NCI-H1048 (cell line): ENCODE results near the gene ETS1.

ENCODE experiments used
- DNase-seq: peaks from one replicate; lab custom pipeline; 2025; lab: John Stamatoyannopoulos, UW

ETS1 gene

GRCh38 chr11:128619007-128619406 is 31.6 kb upstream of the ETS1 start:
- DNase-seq: no peak

DNA sequence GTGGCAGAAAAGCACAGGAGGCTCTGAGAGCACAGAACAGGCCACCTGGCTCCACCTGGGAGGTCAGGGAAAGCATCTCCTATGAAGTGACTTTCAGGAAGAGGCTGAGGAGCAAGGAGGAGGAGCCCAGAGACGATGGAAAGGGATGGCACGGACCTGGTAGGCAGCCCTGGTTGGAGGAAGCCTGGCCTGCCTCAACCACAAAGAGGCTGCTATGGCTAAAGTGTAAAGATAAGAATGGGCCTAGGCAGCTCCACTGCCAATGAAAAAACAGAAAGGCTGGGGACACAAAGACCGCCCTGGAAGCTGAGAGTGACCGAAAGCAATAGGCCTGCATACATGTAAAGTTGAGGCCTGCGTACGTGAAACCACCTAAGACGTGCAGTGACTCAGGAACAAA is 31.2 kb upstream of the ETS1 start:
- no peak for DNase-seq

DNA sequence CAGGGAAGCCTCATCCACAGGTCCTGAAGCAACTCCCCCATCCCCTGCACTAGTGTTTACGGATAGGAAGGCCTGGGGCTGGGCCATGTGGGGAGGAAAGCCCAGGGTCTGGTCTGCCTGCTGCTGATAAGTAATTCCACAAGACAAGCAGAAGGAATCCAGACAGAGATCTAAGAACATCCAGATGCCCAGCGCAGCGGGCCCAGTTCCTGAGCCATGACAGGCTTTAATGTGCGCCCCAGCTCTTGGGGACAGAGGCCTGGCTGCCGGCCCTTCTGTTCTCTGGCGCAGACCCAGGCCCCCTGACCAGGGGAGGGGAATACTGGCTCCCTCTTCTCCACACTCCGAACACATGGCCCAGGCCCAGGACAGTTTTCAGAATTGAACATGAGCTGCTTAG is 28.8 kb upstream of the ETS1 start:
- no peak for DNase-seq

DNA sequence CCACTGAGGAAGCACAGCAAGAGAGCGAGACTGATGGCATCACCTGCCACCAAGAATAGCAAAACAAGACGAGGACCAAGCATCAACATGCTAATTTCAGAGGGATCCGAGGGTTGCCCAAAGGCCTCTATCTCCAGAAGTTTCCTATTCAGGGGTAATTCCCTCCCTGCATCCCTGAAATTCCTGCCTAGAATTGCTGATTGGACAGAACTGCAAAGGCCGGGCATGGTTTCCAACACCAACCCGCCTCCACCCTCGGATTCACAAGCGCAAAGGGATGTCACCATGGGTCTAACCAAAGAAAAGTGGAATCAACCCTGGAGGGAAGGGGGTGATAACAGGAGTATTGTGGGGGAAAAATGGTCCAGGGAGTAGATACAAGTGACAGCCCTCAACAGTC is 28.3 kb upstream of the ETS1 start:
- DNase-seq: no peak

DNA sequence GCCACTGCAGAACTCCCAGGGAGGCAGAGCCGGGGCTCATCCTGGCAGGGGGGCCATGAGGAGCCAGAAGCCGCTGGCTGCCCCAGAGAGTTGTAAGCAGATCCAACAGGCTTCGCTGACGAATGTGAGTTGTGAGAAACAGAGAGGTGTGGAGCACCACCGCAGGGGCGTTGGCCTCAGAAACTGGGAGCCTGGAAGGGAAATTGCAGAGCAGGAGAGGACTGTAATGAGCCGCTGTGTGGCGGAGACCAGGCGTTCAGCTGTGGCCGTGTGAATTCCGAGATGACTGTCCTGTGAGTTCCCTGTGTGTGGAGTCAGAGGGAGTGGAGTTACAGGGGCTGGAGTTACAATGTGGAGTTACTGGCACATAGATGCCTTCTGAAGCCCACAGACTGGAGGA is 27.7 kb upstream of the ETS1 start:
- no peak for DNase-seq

- DNase-seq: no peak
Observed at GRCh38 chr11:128614026-128614425, 26.7 kb upstream of the ETS1 start.

- DNase-seq: no peak
Observed at GRCh38 chr11:128613300-128613995, 26.1 kb upstream of the ETS1 start.

- DNase-seq: no peak
Observed at GRCh38 chr11:128610721-128611617, 23.6 kb upstream of the ETS1 start.

DNA sequence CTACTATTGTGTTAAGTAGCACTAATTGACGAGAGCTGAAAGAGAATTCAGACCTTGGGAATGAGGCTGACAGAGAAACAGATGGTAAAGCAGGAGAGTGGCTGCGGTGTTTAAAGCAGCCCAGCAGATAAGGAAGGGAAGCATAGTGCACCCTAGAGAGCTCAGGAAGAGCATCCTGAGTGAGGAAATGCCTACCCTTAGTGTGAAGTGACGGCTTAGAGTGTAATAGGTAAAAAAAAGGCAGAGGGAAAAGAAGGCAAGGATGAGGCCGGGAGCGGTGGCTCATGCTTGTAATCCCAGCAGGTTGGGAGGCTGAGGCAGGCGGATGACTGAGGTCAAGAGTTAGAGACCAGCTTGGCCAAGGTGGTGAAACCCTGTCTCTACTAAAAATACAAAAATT is 22.4 kb upstream of the ETS1 start:
- no peak for DNase-seq

DNA sequence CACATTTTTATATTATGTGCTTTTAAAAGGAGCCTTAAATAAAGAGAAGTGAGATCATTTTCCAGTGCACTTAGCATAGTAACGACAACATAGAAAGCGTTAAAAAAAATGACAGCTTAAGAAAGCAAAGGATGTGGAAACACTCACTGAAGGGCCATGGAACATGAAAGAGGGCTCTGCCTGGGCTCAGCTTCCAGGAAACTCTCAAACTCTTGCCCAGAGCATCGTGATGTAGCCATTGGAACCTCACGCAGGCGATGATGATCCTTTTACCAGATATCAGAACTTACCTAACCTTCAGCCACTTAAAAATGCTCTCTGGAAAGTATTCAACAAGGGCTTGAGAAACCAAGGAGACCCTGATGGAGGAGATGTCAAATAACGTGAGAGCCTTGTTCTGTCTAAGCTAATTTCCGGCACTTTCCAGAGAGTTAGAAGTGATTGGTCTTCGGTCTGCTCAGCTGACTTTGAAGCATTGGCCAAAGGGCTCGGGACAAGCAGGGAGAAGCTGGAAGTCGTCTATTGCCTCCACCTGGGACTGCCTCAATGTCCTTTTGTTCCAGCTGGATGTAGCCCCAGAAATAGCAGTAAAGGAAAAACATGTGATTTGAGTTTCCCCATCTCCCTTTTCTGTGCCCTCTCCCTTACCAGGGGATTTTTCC is 21.5 kb upstream of the ETS1 start:
- no peak for DNase-seq

- DNase-seq: no peak
Observed at GRCh38 chr11:128607819-128608218, 20.5 kb upstream of the ETS1 start.

DNA sequence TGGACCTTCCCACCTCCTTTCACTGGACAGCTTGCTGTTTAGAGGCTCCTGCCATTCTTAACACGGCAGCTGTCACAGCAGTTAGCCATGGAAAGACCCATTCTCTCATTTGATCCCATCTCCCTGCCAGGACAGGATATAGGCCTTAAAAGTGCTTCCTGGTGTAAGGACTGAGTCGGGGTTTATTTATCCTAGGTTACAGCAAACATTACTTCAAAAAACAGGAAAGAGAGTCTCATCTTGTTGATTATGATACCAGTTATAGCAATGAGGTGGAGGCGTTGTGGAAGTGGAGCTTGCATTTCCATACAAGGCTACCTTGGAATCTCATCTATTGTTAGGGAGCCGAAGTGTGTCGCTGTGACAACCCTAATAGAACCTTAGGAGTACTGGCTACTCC is 17.4 kb upstream of the ETS1 start:
- DNase-seq: no peak

- DNase-seq: no peak
Observed at GRCh38 chr11:128603752-128604414, 16.5 kb upstream of the ETS1 start.

DNA sequence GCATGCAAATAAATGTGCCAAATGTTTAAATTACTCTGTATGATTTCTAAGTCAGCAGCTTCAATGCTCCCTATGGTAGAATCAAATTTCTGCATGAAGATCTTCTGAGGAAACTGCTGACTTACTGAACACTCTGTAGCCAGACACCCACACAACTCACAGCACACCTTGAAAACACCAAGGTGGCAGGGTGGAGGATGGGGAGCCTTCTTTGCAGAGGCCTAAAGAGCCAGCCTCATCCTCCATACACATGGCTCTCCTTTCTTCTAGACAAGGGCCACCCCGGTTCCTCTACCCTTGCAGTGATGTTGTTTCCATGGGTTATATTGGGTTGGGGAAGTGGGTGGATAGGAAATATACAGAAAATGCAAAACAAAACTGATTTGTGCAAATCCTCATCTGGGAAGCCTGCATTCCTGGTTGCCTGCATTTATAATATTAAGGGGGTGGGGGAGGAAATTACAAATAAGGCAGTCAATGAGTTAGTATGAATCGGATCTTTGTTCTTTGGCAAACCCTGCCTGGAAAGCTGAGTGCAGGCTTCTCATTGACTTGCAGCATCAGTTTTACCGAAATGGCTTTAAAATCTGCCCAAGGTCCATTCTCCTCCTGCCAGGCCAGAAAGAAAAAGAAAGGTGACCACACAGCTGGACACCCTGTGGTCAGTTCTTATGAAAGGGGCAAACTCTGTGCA is 15.8 kb upstream of the ETS1 start:
- peak; percentile 78 for DNase-seq

- no peak for DNase-seq
Observed at GRCh38 chr11:128599729-128600128, 12.4 kb upstream of the ETS1 start.

DNA sequence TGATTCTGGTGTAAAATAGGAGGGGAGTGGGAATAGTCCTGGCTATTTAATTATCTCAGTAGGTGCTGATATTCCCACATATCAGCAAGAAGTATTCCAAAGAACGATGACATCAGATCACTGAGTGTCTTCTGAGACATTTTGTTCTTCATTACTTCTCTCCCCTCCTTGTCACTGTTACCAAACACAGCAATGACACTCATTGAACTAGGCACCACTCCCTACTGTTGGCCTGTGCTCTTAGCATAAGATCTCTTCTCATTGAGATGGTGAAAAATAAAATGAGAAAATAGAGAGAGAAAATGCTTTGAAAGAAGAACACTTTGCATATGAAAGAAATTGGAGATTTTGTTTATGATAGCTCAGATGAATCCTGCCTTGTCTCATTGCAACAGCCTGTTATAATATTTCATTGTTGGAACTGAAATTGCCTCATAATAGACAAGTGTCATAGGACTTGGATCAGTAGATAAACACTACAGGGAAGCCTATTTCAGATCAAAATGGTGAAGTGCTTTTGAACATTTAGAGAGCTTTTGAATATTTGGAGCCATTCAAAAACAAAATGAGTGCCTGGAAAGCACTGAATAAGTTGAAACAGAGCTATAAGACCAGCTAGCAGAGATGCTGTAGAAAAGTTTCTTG is 11.3 kb upstream of the ETS1 start:
- no peak for DNase-seq

DNA sequence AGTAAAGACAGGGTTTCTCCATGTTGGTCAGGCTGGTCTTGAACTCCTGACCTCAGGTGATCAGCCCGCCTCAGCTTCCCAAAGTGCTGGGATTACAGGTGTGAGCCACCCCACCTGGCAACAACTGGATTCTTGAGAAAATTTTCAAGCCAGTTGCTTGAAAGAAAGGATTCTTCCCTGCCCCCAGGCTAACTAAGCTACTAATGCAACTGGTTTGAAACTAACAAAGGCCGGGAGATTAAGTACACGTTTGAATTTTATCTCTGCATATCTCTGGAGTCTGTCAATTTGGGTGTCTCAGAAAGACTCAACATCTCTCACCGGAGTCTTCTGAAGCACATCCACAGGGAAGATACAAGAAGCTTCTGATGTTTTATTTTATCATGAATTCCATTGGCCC is 10.7 kb upstream of the ETS1 start:
- no peak for DNase-seq

DNA sequence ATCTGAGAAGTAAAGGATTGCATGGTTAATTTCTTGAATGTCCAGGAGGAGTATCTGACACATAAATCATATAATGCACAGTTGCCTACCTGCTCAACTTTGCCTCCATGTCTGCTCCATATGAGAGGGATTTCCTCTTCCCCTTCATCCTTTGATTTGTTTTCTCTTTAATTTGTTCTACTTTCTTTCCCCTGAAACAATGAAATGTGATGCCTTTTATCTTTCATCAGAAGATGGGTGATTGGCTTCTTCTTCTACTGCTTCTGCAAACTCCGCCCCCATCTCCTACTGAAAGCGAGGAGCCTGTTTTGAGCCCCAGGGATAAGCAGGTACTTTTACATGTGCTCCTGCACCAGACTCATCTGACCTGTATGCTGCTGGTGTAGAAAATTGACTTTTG is 9.9 kb upstream of the ETS1 start:
- DNase-seq: no peak

DNA sequence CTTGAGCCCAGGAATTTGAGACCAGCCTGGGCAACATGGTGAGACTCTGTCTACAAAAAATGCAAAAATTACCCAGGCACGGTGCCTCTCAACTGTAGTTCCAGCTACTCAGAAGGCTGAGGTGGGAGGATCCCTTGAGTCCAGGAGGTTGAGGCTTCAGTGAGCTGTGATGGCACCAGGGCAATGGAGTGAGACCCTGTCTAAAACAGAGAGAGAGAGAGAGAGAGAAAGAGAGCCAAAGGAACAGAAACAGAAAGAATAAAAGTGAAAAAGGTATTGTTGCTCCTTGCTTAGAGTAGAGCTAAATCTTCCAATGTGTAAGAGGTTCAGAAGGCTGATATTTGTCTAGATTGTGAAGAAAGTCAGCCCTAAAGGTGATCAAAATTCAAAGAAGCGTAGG is 8.9 kb upstream of the ETS1 start:
- no peak for DNase-seq

DNA sequence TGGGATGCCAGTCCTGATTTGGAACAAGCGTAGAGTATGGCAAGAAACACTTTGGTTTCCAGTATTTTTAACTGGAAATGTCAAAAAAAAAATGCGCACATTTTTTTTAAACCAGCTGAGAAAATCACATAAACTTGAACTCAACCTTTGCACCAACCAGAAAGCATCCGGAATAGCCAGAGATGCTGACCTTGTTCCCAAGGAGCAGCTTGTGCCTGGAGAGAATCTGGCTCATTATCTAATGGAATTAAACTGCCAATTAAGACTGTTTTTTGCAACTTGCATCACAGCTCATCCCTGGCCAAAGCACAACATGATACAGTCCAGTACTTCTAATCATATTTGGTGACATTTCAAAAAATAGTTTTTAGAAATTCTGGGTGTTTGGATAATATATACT is 8.4 kb upstream of the ETS1 start:
- no peak for DNase-seq

DNA sequence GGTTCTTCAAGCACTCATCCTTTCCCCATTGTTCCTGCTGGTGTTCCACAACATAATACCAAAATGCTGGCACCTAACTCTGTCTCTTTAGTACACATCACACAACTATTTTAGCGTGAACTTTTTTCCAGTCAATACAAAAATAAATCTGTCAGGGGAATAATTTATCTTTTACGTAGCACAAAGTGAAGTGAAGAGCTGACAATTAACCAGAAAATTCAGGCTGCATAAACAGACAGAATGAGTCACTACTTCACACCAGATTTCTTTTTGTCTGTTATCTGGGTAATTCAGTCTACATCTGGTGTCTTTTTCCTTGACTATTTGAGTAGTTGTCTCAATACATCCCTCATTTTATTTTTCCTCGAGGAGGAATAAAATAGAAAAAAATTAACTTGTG is 7.9 kb upstream of the ETS1 start:
- no peak for DNase-seq
